ENCODE results near the gene HINT3. TPM values are rescaled to one million over a fixed set of nuclear protein-coding genes. Genes with fewer than 3 reads are reported as not detected.
"Not testable (repeated sequence)": the region's sequence is repeated elsewhere in the genome, so short reads cannot be mapped to it uniquely, and the experiment has no call there.

Gene HINT3
- total RNA-seq, 1 donor from 2014 or later = 35.0 TPM

DNA sequence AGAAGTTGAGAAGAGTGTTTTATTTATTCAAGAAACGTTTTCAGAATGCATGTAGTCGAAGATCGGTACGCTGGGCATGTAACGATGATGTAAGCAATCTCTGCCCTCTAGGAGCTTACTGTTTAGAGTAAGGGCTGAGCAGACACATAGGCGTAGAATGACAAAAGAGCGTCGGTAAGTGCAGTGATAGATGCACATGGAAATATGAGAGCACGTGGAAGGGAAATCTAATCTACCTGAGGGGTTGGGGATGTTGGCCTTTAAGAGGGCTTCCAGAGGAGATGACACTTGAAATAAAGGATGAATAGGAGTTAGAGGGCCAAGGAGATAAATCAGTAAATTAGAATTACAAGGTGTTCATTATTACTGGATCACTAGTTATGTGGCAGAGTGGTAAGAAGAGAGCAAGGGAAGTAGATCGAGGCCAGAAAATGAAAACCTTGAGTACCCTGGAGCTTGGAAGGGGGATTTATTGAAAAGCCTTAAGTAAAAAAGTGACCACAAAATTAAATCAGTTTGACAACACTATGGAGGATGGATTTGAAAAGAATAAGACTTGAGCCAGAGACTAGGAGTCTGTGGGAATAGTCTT is 30.6 kb downstream of the HINT3 start:
- no peak for DNase-seq (ENCODE audit: low spot score)
- intact Hi-C loops (cut with DNase I) = loop anchor here (10.0 kb wide), 1 partner anchor 1128 kb away; the partner anchor contains the start of gene RSPO3

DNA sequence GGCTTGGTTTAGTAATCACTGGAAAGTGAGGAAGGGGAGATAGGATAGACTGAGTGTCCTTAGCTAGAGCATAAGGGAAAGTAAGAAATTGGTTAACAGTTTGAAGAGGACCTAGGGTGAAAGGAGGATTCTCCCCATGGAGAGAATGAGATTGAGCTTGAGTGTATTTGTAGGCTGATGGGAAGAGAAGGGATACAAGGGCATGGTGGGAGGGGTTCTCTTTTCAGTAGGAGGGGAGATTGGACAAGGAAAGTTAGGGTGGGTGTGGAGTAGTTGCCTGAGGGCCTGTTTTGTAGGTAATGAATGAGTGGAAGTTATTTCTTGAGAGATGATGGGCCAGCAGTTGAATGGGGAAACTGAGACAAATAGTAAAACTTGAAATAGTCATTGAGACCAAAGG is 31.7 kb downstream of the HINT3 start:
- no peak for DNase-seq (ENCODE audit: low spot score)
- intact Hi-C loops (cut with DNase I) = loop anchor here (10.0 kb wide), 1 partner anchor 1127 kb away; the partner anchor contains the start of gene RSPO3

DNA sequence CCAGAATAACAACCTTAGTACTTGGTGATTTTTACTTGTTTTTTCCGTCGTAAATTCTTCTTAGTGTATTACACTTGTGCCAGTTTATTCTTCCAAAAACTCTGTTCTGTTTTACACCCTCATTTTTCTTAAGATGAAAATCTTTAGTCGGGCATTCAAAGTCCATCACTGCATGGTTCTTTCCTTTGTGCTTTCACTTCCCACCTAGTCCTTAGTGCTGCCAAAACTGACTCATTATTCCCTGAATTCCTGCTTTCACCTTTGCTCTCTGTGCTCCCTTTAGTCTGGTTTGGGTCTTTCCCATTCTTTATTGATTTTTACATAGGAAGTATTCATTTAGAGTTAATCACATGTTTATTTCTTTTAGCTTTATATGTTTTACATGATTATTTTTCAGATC is 33.1 kb downstream of the HINT3 start:
- intact Hi-C loops (cut with DNase I) = loop anchor here (10.0 kb wide), 1 partner anchor 1125 kb away; the partner anchor contains the start of gene RSPO3
- DNase-seq (ENCODE audit: low spot score) = no peak

DNA sequence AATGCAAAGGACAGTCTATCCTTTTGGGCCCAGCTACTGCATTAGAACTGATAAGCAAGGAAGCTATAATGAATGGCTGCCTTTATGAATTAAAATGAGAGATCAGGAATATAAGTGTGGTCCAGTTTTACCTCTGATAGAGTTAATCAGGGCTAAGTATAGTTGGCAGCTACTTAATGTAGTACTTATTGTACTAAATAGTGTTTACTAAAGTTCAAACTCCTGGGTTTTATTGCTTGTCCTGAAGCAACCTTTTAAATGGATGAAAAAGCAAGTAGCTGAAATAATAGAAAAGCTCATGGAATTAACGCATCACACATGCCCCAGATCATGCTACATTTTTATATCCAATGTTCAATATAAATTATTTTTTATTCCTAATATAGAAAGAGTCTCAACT is 35.1 kb downstream of the HINT3 start:
- intact Hi-C loops (cut with DNase I) = no loop called here
- DNase-seq (ENCODE audit: low spot score) = no peak

DNA sequence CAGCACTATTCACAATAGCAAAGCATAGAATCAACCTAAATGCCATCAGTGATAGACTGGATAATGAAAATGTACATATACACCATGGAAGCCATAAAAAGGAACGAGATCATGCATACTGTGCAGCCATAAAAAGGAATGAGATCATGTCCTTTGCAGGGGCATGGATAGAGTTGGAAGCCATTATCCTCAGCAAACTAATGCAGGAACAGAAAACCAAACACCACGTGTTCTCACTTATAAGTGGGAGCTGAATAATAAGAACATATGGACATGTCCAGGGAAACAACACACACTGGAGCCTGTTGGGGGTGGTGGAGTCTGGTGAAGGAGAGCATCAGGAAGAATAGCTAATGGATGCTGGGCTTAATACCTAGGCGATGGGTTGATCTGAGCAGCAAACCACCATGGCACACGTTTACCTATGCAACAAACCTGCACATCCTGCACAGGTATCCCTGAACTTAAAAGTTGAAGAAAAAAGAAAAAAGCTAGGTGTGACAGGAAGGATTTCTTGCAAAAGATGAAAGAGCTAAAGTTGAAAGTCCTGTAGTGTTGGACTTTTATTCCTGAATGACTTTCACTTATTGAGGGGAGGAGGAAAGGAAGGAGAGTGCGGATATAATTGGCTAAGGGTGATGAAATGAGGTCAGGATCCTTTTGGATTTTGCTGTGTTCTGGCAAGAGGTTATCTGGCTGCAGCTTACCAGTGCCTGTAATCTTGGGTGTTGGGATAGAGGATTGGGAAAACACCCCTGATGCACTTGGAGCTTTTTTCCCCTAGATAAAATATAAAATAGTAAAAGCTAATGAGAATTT is 38.3 kb downstream of the HINT3 start:
- no peak for DNase-seq (ENCODE audit: low spot score)
- intact Hi-C loops (cut with DNase I) = no loop called here

DNA sequence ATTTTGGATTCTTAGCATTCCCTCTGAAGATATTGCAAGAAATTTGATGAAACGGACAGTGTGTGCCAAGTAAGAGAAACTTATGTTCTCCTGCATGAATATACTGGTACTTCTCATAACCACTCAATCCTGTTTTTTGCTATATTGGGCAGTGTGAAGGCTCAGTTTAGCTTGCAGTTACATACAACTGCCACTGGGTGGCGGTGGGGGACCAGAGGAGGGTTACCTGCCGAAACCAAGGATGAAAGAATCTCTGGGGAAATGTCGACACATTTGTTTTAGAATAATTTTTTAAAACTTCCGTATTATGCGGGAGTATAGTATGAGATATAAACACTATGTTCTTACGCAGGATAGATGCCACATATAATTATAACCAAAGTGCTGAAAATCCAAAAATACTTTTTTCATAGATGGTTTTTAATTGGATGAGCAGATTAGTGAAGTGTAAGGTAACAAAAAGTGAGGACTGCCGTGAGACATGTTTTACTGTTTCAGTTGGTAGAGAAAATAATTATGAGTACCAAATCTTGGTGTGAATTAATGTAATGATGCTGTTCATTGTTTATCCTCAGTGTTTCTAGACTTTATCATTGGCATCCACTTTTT is 39.5 kb downstream of the HINT3 start:
- intact Hi-C loops (cut with DNase I) = no loop called here
- DNase-seq (ENCODE audit: low spot score) = peak; percentile 80

DNA sequence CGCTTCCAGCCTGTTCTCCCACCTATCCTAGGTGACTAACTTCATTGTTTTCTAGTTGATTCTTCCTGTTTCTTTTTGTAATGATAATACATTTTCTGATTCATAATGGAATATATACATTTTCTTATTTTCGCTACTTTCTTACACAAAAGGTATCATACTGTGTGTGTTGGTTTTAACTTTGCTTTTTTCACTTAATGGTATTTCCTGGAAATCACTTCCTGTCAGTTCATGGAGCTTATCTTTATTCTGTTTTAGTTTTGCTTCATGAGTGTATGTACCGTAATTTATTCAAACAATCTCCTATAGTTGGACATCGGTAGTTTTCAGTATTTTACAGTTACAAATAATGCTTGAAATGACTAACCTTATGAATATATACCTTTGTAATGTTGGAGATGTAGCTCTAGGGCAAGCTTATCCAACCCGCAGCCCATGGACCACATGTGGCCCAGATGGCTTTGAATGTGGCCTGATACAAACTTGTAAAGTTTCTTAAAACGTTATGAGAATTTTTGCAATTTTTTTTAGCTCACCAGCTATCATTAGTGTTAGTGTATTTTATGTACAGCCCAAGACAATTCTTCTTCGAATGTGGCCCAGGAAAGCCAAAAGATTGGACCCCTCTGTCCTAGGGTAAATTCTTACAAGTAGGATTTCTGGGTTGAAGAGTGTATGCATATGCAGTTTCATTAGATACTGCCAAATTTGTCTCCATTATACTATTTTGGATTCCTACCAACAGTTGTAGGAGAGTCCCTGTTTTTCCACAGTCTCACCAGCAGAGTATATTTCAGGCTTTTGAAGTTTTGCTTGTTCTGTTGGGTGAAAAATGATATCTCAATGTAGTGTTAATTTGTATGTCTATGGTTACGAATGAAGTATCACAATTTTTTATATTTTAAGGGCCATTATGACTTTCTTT is 46.4 kb downstream of the HINT3 start:
- intact Hi-C loops (cut with DNase I) = no loop called here
- no peak for DNase-seq (ENCODE audit: low spot score)

DNA sequence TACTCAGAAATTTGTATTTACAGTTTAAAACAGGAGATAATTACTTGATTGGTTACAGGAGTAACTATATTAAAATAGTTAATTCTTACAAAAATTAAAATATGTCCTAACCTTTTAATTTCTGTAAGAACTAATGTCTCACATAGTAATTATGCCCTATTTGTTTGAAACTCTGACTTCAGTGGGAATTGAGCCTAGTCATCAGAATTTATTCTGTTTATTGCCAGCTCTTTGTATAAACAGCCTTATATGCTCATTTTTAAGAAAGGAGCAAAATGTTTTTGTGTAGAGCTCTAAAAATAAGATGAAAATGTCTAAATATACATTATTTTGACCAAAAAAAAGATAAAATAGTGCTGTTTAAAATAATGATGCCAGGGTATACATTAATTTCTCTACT is 51.2 kb downstream of the HINT3 start:
- intact Hi-C loops (cut with DNase I) = no loop called here

DNA sequence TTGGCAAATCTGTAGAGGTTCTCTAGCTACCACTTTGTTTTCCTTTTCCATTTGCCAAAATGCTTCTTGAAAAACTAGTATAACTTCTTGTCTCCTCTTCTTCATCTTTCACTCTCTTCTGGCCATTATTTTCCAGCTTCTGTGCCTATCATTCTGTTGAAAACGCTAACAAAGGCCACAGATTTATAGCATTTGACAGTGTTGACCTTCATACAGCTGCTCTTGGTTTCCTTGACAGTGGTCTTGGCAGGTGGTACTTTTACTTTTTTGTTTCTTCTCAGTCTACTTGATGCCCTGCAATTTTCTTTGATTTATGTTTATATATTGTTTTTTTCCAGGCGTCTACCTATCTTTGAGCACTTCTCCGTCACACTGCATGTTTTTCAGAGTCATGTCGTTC is 53.5 kb downstream of the HINT3 start:
- no peak for DNase-seq (ENCODE audit: low spot score)
- intact Hi-C loops (cut with DNase I) = no loop called here

More for the DNA sequence above, 51.2 kb downstream of the HINT3 start:
- DNase-seq (ENCODE audit: low spot score) = no peak

DNA sequence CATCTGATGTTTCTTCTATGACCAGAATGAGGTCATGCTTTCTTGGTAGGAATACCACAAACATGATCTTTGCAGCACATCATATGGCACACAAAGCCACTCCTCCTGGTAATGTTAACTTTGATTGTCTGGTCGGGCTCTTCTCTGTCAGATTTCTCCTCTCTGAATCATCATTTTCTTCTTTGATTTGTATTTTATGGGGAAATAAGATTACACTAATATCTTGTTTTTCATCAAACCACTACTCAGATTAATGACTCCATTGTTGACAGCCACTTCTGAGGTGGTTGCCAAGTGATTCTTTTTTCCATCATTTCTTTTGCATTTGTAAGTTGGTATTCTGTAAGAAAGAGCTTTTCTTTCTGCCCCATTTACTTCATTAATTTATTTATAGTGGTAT is 59.3 kb downstream of the HINT3 start:
- intact Hi-C loops (cut with DNase I) = no loop called here

DNA sequence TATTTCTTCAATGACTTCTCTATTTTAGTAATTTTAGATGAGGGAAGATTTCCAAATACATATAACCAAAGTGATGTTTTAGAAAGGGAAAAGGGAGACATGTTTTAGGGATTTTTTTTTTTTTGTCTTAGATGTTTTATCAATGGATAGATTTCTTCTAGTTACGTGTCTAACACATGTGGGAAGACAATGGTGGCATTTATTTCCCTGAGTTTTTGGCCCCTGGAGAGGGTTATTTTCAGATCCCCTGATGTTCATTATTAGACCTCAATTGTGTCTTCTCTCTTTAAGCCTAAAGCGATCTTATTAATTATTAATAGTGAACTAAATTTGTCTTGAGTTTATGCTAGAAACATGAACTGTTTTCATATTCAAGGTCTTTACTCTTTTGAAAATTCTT is 60.0 kb downstream of the HINT3 start:
- DNase-seq (ENCODE audit: low spot score) = no peak
- intact Hi-C loops (cut with DNase I) = no loop called here

More for the DNA sequence above, 59.3 kb downstream of the HINT3 start:
- DNase-seq (ENCODE audit: low spot score) = no peak

DNA sequence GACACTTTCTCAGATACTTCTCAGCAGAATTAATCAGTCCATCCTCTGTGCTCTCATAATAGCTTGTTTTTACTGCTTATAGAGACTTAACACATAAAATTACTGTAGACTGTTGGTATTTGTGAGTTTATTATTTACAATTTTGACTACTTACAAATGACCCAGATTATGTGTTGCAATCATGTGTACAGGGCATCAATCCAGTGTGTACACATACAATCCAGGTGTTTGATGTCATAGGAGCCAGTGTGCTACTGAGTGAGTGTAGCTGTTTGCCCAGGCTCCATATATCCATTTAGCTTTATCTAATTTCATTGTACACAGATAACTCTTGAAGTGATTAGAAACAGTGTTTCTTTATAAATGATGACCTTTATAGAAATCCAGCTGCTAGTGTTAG is 61.1 kb downstream of the HINT3 start:
- intact Hi-C loops (cut with DNase I) = no loop called here
- no peak for DNase-seq (ENCODE audit: low spot score)

DNA sequence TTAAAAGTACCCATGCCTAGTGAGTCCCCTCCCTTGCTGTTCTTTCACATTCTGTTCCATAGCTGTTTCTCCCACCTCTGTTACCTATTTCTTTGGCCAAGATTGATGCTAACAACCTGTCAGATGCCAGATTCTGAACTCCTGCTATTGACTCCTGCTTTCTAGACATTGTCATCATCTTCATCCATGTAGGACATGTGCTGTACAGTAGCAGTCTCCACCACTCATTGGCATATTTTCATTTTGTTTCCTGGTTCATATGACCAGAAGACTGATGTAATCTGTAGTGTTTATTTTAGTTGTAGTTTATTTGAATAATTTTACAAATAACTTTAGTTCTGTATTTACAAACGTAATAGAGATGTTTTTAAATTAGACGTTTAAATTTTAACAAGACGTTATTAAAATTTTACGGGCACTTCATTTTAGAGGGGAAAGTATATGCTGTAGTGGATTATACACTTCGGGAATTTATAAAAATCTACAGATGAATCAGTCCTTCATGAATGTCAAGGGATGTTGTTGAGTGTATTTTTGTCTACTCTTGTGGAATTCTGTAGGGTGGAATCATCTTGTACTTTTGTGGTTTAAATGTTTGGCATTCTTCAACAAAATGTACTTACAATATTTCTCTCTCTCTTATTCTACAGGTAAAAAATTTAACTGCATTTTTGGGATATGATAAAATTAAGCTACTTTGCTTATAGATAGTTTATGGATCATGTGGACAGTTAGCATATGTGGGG is 63.9 kb downstream of the HINT3 start:
- intact Hi-C loops (cut with DNase I) = no loop called here
- DNase-seq (ENCODE audit: low spot score) = no peak

DNA sequence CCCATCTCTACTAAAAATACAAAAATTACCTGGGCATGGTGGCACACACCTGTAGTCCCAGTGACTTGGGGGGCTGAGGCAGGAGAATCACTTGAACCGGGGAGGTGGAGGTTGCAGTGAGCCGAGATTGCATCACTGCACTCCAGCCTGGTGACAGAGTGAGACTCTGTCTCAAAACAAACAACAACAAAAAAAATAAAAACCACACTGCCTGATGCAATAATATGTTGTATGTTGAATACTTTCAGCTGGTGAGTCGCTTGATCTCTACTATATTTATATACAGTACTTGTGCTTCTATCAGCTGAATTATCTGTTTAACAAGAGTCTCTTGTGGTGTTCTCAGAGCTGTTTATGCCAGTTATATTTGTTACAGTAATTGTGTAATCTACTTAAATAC is 66.9 kb downstream of the HINT3 start:
- DNase-seq (ENCODE audit: low spot score); intact Hi-C loops (cut with DNase I): not testable (repeated sequence)

DNA sequence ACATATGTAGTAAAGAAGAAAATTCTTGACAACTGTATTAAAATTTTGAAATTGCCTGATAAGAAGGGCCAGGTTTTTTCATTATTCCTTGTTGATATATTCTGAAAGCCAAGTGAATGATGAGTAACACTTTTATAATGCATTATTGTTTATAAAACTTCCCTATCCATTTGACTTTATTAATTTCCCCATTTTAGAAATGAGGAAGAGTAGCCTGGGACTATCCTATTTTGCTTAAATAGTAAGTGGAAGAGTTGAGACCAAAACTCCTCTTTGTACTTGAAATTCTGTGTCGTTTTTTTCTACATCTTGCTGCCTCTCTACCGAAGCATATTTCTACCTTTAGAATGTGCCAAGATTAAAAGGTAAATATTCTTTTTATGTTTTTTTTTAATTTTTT is 69.4 kb downstream of the HINT3 start:
- intact Hi-C loops (cut with DNase I) = no loop called here
- DNase-seq (ENCODE audit: low spot score) = no peak

DNA sequence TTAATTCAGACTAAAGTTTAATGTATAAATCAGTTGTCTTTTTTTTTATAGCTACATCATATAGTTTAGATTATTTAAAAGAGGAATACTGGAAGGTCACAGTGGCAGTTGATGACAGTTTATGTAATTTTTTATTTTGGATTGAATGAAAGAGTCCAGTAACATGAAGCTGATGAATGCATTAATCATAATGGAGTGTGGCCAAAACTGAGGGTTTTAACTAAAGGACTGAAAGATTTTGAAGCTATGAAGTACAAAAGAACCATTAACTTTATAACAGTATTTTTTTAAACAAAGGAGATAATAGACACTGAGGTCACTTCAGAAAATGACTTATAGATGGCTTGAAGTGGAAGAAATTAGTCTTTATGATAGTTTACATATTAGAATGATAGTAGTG is 71.0 kb downstream of the HINT3 start:
- intact Hi-C loops (cut with DNase I) = no loop called here

More for the DNA sequence above, 71.0 kb downstream of the HINT3 start:
- no peak for DNase-seq (ENCODE audit: low spot score)

Measured in cardiac septum (tissue), 1 donor.